PC-3 (cell line): ENCODE results near the gene DMRTA2.

Experiments used
- EZH2 ChIP-seq: fragments of 300-600 bp; sonication (generic); IDR thresholded peaks from one replicate; pipeline ENCODE4 v1.6.1; 2017; ENCODE audit warnings: antibody characterized with exemption, mild to moderate bottlenecking, low read length; ENCODE audit not compliant: unreplicated experiment
- TF ChIP-seq, protein P1 (sequence below): fragments of 300-600 bp; sonication (generic); conservative IDR thresholded peaks from 2 replicates; pipeline ENCODE4 v1.5.1; 2017; ENCODE audit warnings: antibody characterized with exemption, low read depth, mild to moderate bottlenecking, low read length

DNA sequence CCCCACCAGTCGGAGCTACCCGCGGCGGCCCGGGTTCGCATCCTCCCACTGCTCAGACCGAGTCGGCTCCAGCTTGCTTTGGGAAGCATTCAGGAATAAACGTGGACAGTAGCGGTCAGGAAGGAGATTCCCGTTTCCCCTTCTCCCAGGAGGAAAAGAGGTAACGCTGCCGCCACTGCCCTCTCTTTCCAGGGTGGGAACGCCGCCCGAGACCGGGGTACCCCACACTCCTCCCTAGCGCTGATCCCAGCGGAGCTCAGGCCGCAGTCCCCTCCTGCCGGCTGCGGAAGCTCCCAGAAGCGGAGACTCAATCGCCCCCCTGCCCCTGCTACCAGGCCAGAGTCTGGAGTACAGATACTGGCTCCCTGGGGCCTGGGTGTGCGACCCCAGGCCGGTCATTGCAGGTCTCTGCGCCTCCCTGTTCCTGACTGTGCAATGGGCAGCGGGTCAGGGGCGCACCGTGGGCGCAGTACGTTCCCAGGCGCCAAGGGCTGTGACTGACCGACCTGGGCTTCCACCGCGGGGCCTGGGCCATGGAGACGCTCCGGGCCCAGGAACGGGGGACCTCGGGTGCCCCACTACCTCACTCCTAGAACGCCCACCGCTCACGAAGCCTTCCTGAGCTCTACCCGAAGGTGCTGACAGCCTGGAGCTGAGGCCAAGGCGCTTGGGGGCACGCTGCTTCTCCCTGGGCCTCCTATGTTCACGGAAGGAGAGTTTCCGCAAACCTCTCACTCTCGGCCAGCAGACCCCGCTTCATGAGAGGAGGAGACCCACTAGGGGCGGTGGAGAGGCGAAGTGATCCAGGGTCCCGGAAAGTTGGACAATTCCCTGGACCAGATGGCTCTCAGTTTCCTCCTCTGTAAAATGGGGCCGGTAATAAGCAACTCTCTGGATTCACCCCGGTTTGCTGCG, 7.8 kb downstream of the DMRTA2 start:
- TF ChIP-seq, protein P1, sequence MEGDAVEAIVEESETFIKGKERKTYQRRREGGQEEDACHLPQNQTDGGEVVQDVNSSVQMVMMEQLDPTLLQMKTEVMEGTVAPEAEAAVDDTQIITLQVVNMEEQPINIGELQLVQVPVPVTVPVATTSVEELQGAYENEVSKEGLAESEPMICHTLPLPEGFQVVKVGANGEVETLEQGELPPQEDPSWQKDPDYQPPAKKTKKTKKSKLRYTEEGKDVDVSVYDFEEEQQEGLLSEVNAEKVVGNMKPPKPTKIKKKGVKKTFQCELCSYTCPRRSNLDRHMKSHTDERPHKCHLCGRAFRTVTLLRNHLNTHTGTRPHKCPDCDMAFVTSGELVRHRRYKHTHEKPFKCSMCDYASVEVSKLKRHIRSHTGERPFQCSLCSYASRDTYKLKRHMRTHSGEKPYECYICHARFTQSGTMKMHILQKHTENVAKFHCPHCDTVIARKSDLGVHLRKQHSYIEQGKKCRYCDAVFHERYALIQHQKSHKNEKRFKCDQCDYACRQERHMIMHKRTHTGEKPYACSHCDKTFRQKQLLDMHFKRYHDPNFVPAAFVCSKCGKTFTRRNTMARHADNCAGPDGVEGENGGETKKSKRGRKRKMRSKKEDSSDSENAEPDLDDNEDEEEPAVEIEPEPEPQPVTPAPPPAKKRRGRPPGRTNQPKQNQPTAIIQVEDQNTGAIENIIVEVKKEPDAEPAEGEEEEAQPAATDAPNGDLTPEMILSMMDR, result no peak
- TF ChIP-seq EZH2, result no peak
